T-cell (primary cell): ENCODE results near the gene FBN2. TPM values are rescaled to one million over a fixed set of nuclear protein-coding genes. Genes with fewer than 3 reads are reported as not detected.

Experiments used
- ATAC-seq, 4 experiments: fragments of 200-7000 bp in 3 of 4; fragments of 150-1000 bp in 1 of 4; cut with Tn5 transposase; replicated peaks in 1 of 4; 1 replicate in 3 of 4; 2 replicates in 1 of 4; pipeline ENCODE4 v1.10.0; 2021; ENCODE audit warnings: moderate library complexity in 3 of 4, mild to moderate bottlenecking in 2 of 4, moderate number of reproducible peaks in 1 of 4
- CTCF ChIA-PET, 2 donors: fragments of 300-600 bp; sonication (Branson Sonifier 250); formaldehyde crosslinking; loops; one replicate each; lab custom pipeline; 2022; ENCODE audit warnings: antibody characterized with exemption in 2 of 2; lab: Charles Lee
- POLR2A ChIA-PET, 2 donors: fragments of 300-600 bp; sonication (Branson Sonifier 250); formaldehyde crosslinking; loops; one replicate each; lab custom pipeline; 2022; ENCODE audit warnings: antibody characterized with exemption in 2 of 2; lab: Charles Lee
- DNase-seq, 35 experiments: peaks; one replicate each; pipeline versions ENCODE4 v3.0.0 to v3.0.0-alpha.2; 2013 to 2023
- H3K27ac ChIP-seq: one replicate; pipeline ENCODE4 v1.5.1; 2013; ENCODE audit warnings: low read length
- H3K27me3 ChIP-seq, 2 experiments: replicated peaks in 1 of 2; 1 replicate in 1 of 2; 2 replicates in 1 of 2; pipeline versions ENCODE4 v1.6.1 to v1.7.0; 2013; ENCODE audit warnings: low read length in 1 of 2, mixed read lengths in 1 of 2; ENCODE audit not compliant: control insufficient read depth in 2 of 2, insufficient read depth in 2 of 2; ENCODE audit errors: extremely low read depth in 1 of 2
- H3K36me3 ChIP-seq, 2 donors: 1 replicate in 1 of 2; 2 replicates in 1 of 2; pipeline versions ENCODE4 v1.6.1 to v1.7.0; 2013; ENCODE audit warnings: low read length in 1 of 2; ENCODE audit not compliant: control insufficient read depth in 2 of 2, insufficient read depth in 1 of 2; ENCODE audit errors: extremely low read depth in 1 of 2
- H3K4me1 ChIP-seq, 2 experiments: 1 replicate in 1 of 2; 2 replicates in 1 of 2; pipeline versions ENCODE4 v1.6.1 to v1.7.0; 2013; ENCODE audit warnings: low read length in 2 of 2, mixed read lengths in 1 of 2; ENCODE audit not compliant: insufficient read depth in 2 of 2, control insufficient read depth in 1 of 2; ENCODE audit errors: extremely low read depth in 1 of 2
- H3K4me3 ChIP-seq, 2 donors: 1 replicate in 1 of 2; 2 replicates in 1 of 2; pipeline versions ENCODE4 v1.5.1 to v1.7.0; 2013; ENCODE audit warnings: mild to moderate bottlenecking in 2 of 2, low read length in 1 of 2, moderate library complexity in 1 of 2; ENCODE audit not compliant: control insufficient read depth in 1 of 2; ENCODE audit errors: extremely low read depth in 1 of 2
- H3K9me3 ChIP-seq: 2 replicates; pipeline ENCODE4 v1.7.0; 2013
- H3K27ac Mint-ChIP-seq, 2 donors: one replicate each; pipeline ENCODE4 v1.8.0; 2020 to 2021; ENCODE audit warnings: mild to moderate bottlenecking in 2 of 2, mixed read lengths in 2 of 2
- H3K27me3 Mint-ChIP-seq, 2 donors: one replicate each; pipeline ENCODE4 v1.8.0; 2021 to 2022; ENCODE audit warnings: mixed read lengths in 2 of 2
- H3K36me3 Mint-ChIP-seq: one replicate; pipeline ENCODE4 v1.8.0; 2021; ENCODE audit warnings: mixed read lengths
- H3K4me1 Mint-ChIP-seq, 3 donors: one replicate each; pipeline ENCODE4 v1.8.0; 2020 to 2022; ENCODE audit warnings: mixed read lengths in 3 of 3, mild to moderate bottlenecking in 1 of 3
- H3K4me3 Mint-ChIP-seq, 3 donors: one replicate each; pipeline ENCODE4 v1.8.0; 2020 to 2022; ENCODE audit warnings: mild to moderate bottlenecking in 3 of 3, mixed read lengths in 3 of 3, moderate library complexity in 3 of 3
- H3K9me3 Mint-ChIP-seq, 3 donors: one replicate each; pipeline ENCODE4 v1.8.0; 2020 to 2022; ENCODE audit warnings: mixed read lengths in 3 of 3
- WGBS: methylation state at CpG from one replicate; pipeline ENCODE4 v1.1.5; 2013; ENCODE audit warnings: missing lambda C conversion rate; ENCODE audit not compliant: insufficient coverage; 5-methylcytosine and 5-hydroxymethylcytosine counted together
- total RNA-seq, 35 experiments: library from RNA in 6 of 35; stranded (reverse) in 6 of 35; fragments of 120-200 nt in 1 of 35; gene quantifications; one replicate each; pipeline versions ENCODE4 v1.2.1 to v1.2.4 and lab custom pipeline; 2013 to 2026

FBN2 gene
- total RNA-seq, 5 donors from 2014 or later (not counting 1 experiment from before 2014, with no cell fraction given) = 0.32 to 0.61 (median 0.36) TPM; not detected in 2

GRCh38 chr5:128572051-128572929 is 34.2 kb upstream of the FBN2 start:
- H3K4me1 ChIP-seq = no peaks in the 10 kb centered on the region

GRCh38 chr5:128566178-128566577 is 28.1 kb upstream of the FBN2 start:
- H3K4me1 Mint-ChIP-seq = no peaks in the 10 kb centered on the region
- H3K9me3 ChIP-seq = no peaks in the 10 kb centered on the region
- ATAC-seq (no peak), DNase-seq (no peak)
- no peaks in the 10 kb centered on the region for H3K4me1 ChIP-seq
- no peaks in the 10 kb centered on the region for H3K36me3 ChIP-seq
- H3K9me3 Mint-ChIP-seq = peaks cover 0 to 10% (median 8%) of the 10 kb centered on the region in 3 donors
- POLR2A ChIA-PET = no interaction called here
- H3K4me3 ChIP-seq = no peak overlapping the region
- H3K36me3 Mint-ChIP-seq = no peaks in the 10 kb centered on the region
- no peaks in the 10 kb centered on the region for H3K27me3 Mint-ChIP-seq
- no peaks in the 10 kb centered on the region for H3K27me3 ChIP-seq
- no peak overlapping the region for H3K27ac Mint-ChIP-seq
- CTCF ChIA-PET = no interaction called here
- H3K27ac ChIP-seq = no peak overlapping the region
- no CpG with 5 or more reads among the region's 2 CpGs for WGBS
- H3K4me3 Mint-ChIP-seq = no peak overlapping the region

More at GRCh38 chr5:128572051-128572929, 34.2 kb upstream of the FBN2 start:
- Histone ChIP-seq H3K36me3 (no peaks in the 10 kb centered on the region), H3K9me3 (no peaks in the 10 kb centered on the region), H3K4me3 (no peak overlapping the region), H3K27me3 (no peaks in the 10 kb centered on the region), H3K27ac (no peak overlapping the region)
- CTCF ChIA-PET = no interaction called here
- ATAC-seq (no peak), DNase-seq (no peak)
- Mint-ChIP-seq H3K36me3 (no peaks in the 10 kb centered on the region), H3K4me1 (no peaks in the 10 kb centered on the region), H3K27me3 (no peaks in the 10 kb centered on the region), H3K27ac (no peak overlapping the region), H3K9me3 (peaks cover 0 to 9% (median 8%) of the 10 kb centered on the region in 3 donors), H3K4me3 (no peak overlapping the region)
- POLR2A ChIA-PET = no interaction called here
- WGBS = no CpG with 5 or more reads among the region's 4 CpGs

- no peaks in the 10 kb centered on the region for H3K27me3 Mint-ChIP-seq
- POLR2A ChIA-PET = no interaction called here
- Histone ChIP-seq H3K27me3 (no peaks in the 10 kb centered on the region), H3K27ac (no peak overlapping the region), H3K36me3 (no peaks in the 10 kb centered on the region), H3K4me1 (no peaks in the 10 kb centered on the region), H3K9me3 (no peaks in the 10 kb centered on the region), H3K4me3 (no peak overlapping the region)
- CTCF ChIA-PET = no interaction called here
- H3K27ac Mint-ChIP-seq = no peak overlapping the region
- ATAC-seq (no peak), DNase-seq (no peak)
- WGBS = 83% methylated on average over 8 of the region's 13 CpGs
- peaks cover 0 to 14% (median 11%) of the 10 kb centered on the region in 3 donors for H3K9me3 Mint-ChIP-seq
- H3K4me3 Mint-ChIP-seq = no peak overlapping the region
- H3K4me1 Mint-ChIP-seq = no peaks in the 10 kb centered on the region
- H3K36me3 Mint-ChIP-seq = no peaks in the 10 kb centered on the region
These were observed 21.6 kb upstream of the FBN2 start for GRCh38 chr5:128559300-128560297.

DNA sequence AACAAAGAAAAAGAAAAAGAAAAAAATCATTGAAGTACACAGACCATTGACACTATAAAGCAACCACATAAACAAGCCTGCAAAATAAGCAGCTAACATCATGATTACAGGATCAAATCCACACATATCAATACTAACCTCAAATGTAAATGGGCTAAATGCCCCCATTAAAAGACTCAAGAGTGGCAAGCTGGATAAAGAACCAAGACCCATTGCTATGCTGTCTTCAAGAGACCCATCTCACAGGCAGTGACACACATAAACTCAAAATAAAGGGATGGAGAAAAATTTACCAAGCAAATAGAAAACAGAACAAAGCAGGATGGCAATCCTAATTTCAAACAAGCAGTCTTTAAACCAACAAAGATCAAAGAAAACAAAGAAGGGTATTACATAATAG is 15.7 kb upstream of the FBN2 start:
- H3K36me3 ChIP-seq = no peaks in the 10 kb centered on the region
- POLR2A ChIA-PET = no interaction called here
- no peaks in the 10 kb centered on the region for H3K36me3 Mint-ChIP-seq
- H3K4me3 ChIP-seq = no peak overlapping the region
- H3K27ac ChIP-seq = no peak overlapping the region
- DNase-seq (no peak), ATAC-seq (no peak)
- no peaks in the 10 kb centered on the region for H3K27me3 ChIP-seq
- no peak overlapping the region for H3K4me3 Mint-ChIP-seq
- H3K27ac Mint-ChIP-seq = no peak overlapping the region
- H3K4me1 ChIP-seq = no peaks in the 10 kb centered on the region
- H3K27me3 Mint-ChIP-seq = no peaks in the 10 kb centered on the region
- H3K4me1 Mint-ChIP-seq = no peaks in the 10 kb centered on the region
- no peaks in the 10 kb centered on the region for H3K9me3 ChIP-seq
- peaks cover 9 to 32% (median 20%) of the 10 kb centered on the region in 3 donors for H3K9me3 Mint-ChIP-seq
- CTCF ChIA-PET = no interaction called here

DNA sequence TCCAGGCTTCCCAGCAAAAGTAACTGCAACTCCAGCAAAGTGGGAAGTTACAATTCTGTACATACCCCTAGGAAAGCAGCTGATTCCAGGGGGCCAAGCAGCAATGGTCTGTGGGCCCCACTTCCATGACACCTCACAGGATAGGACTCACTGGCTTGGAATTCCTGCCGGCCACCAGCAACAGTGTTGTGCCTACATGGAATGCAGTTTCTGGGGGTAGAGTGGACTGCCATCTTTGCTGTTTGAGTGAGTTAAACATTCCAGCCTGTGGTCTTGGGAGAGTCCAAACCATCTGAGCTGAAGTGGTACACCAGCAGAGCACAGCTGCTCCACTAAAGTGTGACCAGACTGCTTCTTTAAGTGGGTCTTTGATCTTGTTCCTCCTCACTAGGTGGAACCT is 13.4 kb upstream of the FBN2 start:
- H3K27ac ChIP-seq = no peak overlapping the region
- DNase-seq = no peak
- Mint-ChIP-seq H3K4me1 (no peaks in the 10 kb centered on the region), H3K27ac (no peak overlapping the region), H3K4me3 (no peak overlapping the region), H3K36me3 (no peaks in the 10 kb centered on the region), H3K27me3 (no peaks in the 10 kb centered on the region), H3K9me3 (peaks cover 9 to 18% (median 14%) of the 10 kb centered on the region in 3 donors)
- WGBS = no CpG with 5 or more reads among the region's 1 CpG
- no peaks in the 10 kb centered on the region for H3K27me3 ChIP-seq
- ChIA-PET CTCF (no interaction called here), POLR2A (no interaction called here)
- no peaks in the 10 kb centered on the region for H3K9me3 ChIP-seq
- H3K4me3 ChIP-seq = no peak overlapping the region
- H3K36me3 ChIP-seq = no peaks in the 10 kb centered on the region
- ATAC-seq = no peak
- no peaks in the 10 kb centered on the region for H3K4me1 ChIP-seq

GRCh38 chr5:128549496-128549895 is 11.5 kb upstream of the FBN2 start:
- no peak overlapping the region for H3K4me3 ChIP-seq
- Mint-ChIP-seq H3K4me3 (no peak overlapping the region), H3K4me1 (no peaks in the 10 kb centered on the region), H3K36me3 (no peaks in the 10 kb centered on the region), H3K27me3 (no peaks in the 10 kb centered on the region), H3K27ac (no peak overlapping the region), H3K9me3 (peaks cover 13 to 21% (median 14%) of the 10 kb centered on the region in 3 donors)
- ChIA-PET POLR2A (no interaction called here), CTCF (no interaction called here)
- no peaks in the 10 kb centered on the region for H3K9me3 ChIP-seq
- no peak overlapping the region for H3K27ac ChIP-seq
- no peak for ATAC-seq
- no peaks in the 10 kb centered on the region for H3K36me3 ChIP-seq
- H3K27me3 ChIP-seq = no peaks in the 10 kb centered on the region
- DNase-seq = no peak
- H3K4me1 ChIP-seq = no peaks in the 10 kb centered on the region
